Medulla oblongata (tissue), 1 donor: ENCODE data around the gene RAB3C.
"Not testable (repeated sequence)": the region's sequence is repeated elsewhere in the genome, so short reads cannot be mapped to it uniquely, and the experiment has no call there.

Source experiments
- DNase-seq: peaks from one replicate; pipeline ENCODE4 v3.0.0-alpha.2; 2015; ENCODE audit errors: extremely low spot score

Gene RAB3C

DNA sequence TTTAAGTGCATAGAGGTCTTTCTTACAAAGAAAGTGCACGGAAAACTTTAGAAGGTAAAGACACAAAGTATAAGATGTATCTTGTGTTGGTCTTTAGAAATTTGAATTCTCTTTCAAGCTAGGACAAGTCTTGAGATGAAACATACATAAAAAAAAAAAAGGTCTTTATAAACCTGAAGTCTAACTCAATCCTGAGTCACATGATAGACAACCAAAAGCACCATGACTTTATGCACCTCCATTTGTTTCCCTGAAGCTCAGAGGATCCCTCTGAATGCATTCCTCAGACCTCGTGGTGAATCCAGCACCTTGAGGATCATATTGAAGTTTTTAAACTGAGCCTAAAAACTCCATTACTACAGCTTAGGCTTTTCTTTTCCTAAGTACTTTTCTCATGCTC is 91.8 kb downstream of the RAB3C start:
- DNase-seq, result no peak

DNA sequence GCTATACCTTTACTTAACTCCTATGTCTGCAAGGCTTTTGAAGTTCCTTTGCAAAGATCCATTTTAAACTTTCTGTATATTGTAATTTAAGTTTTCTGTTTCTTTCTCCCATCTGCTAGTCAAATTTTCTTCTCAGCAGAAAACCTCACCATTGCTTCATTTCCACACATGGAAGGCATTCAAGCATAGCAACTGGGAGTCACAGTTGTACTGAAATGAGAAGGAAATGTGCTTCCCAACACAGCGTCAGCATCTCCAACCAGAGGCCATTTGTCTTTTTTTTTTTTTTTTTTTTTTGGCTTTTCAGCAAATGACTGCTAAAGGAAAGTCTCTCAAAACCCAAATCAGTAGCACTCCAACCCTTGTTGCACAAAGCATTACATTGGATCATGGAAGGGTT is 92.5 kb downstream of the RAB3C start:
- DNase-seq, result no peak

DNA sequence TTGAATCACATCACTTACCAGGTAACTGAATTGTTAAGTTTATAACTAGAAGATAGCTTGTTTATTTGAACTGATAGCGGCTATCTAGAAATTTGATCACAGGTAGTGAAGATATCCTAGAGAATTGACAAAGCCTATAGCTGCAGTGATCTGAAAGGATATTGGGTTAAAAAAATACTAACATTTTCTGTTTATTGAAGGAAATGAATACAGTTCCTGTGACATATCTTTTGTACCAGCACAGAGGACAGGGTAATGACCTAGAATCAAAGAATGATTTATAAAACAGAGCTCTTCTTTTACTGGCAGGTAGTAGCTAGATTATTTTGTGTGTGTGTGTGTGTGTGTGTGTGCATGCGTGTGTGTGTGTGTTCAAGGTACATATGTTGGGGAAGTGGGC is 94.8 kb downstream of the RAB3C start:
- no peak for DNase-seq

DNA sequence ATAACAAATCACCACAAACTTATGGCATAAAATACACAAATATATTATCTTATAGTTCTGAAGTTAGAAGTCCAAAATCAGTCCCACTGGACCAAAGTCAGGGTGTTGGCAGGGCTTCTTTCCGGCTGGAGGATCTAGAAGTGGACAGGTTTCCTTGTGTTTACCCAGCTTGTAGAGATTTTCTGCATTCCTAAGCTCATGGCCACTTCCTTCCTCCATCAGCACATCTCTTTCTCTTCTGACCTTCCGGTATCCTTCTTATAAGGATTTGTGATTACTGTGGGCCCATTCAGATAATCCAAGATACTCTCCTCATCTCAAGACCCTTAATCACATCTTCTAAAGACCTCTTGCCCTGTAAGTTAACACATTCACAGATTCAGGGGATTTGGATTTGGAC is 97.6 kb downstream of the RAB3C start:
- no peak for DNase-seq

DNA sequence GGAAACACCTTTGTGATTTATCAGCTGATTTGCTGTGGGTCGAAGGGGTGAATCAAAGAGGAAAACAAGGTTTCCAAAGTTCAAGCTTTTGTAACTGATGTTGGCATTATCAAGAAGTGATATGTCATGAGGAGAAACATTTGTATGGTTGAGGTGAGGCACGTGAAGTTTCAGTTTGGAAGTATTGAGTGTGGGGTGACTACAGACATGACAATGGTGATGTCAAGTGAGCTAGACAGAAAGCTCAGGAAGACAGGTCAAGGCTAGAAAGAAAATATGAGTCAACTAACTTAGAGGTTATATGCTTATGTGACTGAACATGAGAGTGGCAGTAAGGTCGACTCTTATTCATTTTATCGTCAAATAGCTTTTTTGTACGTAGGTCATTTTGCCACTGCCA is 99.1 kb downstream of the RAB3C start:
- DNase-seq, result no peak

DNA sequence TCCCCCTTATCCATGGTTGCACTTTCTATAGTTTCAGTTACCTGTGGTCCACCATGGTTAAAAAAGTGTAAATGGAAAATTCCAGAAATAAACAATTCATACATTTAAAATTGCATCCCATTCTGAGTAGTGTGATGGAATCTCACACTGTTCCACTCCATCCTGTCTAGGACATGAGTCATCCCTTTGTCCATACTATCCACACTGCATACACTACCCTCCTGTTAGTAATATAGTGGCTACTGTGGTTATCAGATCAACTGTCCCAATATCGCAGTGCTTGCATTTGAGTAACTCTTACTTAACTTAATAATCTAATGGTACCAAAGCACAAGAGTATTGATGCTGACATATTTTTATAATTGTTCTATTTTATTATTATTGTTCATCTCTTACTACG is 100.7 kb downstream of the RAB3C start:
- no peak for DNase-seq

DNA sequence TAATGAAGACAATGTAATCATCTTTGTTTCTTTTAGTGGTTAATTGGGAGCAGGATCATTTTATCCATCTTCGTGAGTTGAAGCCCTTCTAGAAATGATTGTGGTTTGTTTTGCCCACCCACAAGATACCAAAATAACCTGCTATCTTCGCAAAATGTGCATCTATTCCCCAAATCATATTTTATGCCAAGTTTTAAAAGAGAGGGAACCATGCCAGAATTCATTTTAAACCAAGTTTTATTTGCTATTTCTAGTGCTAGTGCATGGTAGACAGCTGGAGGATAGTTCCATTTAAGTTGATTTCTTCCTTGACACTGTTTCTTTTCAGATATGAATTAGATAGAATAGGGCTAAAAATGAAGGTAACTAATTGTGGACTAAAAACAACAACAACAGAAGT is 104.2 kb downstream of the RAB3C start:
- DNase-seq, result no peak

DNA sequence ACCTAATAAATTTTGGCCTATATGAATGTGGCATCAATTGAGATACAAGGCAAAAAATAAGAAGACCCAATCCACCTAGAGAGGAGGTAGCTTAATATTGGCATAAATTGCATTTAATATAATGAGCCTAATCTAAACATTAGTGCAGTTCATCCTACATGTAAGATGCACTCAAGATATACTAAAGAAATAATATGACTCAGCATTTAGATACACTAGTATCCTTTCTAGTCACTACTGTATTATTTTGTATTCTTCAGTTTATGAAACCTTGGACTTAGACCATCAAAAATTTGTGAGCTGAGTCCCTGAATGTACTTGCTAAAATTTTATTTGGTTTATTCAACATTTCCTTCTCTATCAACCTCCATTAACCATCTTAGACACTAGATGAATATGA is 104.7 kb downstream of the RAB3C start:
- DNase-seq, result no peak

DNA sequence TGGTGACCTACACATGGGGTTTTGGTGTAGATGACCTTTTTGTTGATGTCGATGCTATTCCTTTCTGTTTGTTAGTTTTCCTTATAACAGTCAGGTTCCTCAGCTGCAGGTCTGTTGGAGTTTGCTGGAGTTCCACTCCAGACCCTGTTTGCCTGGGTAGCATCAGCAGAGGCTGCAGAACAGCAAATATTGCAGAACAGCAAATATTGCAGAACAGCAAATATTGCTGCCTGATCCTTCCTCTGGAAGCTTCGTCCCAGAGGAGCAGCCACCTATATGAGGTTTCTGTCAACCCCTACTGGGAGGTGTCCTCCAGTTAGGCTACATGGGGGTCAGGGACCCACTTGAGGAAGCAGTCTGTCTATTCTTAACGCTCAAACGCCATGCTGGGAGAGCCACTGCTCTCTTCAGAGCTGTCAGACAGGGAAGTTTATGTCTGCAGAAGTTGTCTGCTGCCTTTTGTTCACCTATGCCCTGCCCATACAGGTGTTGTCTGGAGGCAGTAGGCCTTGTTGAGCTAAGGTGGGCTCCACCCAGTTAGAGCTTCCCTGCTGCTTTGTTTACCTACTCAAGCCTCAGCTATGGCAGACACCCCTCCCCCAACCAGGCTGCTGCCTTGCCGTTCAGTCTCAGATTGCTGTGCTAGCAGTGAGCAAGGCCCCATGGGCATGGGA is 116.3 kb downstream of the RAB3C start:
- not testable (repeated sequence) for DNase-seq

DNA sequence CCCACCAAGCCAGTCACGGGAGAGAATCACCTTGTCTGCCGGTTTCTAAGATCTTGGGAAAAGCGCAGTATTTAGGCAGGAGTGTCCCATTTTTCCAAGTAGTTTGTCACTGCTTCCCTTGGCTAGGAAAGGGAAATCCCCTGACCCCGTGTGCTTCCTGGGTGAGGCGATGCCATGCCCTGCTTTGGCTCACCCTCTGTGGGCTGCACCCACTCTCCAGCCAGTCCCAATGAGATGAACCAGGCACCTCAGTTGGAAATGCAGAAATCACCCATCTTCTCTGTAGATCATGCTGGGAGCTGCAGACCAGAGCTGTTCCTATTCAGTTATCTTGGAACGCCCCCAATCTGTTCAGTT is 116.9 kb downstream of the RAB3C start:
- DNase-seq, result no peak

DNA sequence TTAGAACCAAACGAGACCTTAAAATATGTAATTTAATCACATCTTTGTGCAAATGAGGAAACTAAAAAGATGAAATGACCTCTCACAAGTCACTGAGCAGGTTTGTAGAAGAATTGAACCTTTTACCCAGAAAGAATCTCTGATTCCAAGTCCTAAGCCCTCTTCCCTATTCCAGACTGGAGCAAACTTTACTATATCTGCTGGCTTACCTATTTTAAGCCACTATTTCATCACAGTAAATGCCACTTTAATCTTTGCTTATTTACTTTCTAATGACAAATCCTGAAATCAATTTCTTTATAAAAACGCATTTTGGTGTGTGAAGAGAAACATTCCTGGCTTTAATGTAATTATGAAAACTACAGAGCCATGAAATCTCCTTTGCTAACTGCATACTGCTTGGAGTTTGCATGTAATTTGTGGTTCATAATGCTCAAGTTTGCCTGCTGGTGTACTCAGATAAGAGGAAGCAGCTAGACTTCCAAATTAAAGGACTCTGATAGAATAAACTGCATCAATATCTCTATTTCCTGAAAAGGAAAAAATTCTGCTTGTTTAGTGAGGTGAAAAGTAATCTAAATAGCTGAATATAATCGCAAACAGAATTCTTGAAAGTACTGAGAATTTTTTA is 121.2 kb downstream of the RAB3C start:
- no peak for DNase-seq

DNA sequence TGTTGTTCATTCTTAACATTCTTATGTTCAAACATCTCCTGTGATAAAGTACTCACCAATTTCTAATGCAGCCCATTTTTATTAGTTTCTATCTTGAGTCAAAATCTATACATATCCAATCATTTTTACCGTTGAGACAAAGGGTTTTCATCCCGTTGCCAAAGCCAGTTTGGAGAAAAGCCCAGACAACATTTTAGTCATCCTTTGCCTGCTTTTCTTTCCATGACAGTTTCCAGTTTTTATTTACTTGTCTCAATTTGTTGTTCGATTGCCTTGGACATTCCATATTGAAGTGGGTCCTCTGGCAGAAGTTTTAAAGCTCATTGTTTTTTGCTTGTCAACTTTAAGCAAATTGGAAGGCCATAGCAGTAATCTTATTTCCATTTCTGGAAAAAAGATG is 123.9 kb downstream of the RAB3C start:
- no peak for DNase-seq

DNA sequence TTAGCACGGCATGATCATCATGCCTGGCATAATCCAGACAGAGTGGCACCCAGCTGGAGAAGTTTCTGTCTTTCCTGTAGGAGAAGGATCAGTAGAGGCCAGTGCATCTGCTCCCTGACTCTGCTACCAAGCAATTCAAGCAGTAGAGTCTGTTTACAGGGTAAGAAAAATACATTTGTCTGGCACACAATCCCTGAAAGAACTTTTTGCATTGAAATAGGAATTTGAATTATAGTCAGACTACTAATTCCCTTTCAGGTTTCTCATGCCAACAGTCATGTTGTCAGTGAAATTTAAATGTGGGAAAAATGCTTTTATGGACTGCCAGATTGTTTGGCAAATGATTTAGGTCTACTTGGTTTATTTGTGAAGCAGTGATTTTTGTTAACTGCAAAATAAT is 125.6 kb downstream of the RAB3C start:
- DNase-seq, result no peak

DNA sequence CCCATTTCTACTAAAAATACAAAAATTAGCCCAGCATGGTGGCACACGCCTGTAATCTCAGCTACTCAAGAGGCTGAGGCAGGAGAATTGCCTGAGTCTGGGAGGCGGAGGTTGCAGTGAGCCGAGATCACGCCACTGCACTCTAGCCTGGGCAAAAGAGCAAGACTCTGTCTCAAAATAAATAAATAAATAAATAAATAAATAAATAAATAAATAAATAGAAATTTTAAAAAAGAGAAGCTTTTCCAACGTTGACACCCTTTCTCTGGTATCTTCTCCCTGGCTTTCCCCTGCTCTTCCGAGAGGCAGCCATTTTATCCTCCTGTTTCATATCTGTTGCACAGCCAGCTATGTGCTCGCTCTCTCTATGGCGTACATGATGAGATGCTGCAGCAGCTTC is 127.5 kb downstream of the RAB3C start:
- not testable (repeated sequence) for DNase-seq

DNA sequence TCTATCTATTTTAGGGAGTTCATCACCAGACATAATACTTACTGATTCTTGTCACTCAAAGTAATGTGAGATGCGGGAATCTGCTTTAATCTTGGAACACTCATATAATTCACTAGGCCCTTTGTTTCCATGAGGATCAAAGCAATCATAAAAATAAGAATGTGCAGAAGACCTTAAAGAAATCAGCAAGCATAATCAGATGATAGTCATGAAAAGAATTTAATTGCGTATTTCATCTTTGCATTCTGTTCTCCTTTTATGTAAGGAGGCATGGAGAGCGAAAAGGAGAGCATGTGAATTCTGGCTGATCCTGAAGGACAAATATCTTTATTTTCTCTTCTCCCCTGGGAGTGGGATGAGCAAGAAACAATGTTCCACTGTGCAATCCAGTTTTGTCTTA is 128.0 kb downstream of the RAB3C start:
- DNase-seq, result no peak

DNA sequence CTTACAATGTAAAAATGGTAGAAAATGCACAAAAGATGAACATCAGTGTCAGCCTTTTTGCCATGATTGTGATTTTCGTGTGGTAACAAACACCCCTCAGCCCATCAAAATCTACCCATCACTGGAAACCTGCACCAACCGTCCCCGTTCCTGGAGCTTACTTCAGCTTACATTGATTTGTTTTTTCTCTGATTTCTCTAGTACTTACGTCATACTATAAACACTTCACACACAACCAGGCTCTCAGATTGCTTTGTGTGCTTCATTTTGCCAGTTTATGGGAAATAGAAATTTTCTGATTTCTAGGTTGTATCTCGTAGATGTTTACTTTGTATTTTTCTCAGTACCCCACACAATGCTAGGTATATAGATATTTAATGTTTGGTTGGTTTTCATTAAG is 129.1 kb downstream of the RAB3C start:
- no peak for DNase-seq

DNA sequence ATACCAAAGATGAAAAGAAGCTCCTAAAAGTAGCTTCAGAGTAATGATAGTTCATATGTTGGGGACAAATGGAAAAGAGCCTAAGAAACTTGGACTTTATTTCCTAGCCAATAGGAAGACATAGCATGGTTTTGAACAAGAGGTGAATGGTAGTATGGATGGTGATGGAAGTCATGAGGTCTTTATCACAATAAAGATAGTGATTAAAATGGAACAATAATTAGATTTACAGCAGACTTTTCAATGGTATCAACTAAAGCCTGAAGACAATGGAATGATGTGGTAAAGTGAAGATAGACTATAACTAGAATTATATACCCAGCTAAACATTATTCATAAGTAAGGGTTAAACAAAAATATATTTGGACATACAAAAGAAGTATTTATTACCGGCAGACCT is 131.2 kb downstream of the RAB3C start:
- DNase-seq, result no peak

DNA sequence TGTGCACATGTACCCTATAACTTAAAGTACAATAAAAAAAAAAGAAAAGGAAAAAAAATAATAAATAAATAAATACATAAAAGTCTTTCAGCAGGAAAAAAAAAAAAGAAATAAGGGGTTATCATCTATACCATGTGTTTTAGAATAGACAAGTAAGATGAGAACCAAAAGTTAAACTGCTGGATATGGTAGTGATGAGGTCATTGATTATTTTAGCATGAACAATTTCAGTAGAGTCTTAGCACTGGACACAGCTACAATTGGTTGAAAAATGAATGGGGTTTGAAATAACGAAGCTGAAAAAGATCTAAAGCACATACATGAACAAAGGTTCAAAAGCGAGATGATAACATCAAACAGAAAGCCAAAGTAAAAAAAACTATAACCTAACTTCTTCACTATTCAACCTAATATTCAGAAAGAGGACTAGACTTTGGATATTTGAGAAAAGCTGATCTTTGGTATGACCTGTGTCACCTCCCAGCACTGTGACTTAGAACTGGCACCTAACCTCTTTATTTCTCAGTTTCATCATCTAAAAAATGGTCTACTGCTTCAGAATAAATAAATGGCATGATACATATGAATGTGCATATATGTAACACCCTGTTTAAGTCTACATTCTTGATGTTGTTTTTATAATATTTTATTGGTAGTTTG is 133.3 kb downstream of the RAB3C start:
- no peak for DNase-seq

DNA sequence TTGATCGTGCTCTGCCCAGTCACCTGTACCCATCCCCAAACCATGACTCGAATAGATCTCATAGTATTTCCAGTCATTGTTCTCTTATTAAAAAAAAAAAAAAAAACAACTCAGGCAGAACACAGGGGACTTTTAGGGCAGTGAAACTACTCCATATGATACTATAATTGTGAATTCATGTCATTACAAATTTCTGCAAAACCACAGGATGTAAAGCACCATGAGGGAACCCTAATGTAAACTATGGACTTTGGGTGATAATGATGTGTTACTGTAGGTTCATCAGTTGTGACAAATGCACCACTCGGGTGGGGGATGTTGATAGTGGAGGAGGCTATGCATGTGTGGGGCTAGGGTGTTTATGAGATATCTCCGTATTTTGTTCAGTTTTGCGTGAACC is 133.8 kb downstream of the RAB3C start:
- DNase-seq, result no peak

DNA sequence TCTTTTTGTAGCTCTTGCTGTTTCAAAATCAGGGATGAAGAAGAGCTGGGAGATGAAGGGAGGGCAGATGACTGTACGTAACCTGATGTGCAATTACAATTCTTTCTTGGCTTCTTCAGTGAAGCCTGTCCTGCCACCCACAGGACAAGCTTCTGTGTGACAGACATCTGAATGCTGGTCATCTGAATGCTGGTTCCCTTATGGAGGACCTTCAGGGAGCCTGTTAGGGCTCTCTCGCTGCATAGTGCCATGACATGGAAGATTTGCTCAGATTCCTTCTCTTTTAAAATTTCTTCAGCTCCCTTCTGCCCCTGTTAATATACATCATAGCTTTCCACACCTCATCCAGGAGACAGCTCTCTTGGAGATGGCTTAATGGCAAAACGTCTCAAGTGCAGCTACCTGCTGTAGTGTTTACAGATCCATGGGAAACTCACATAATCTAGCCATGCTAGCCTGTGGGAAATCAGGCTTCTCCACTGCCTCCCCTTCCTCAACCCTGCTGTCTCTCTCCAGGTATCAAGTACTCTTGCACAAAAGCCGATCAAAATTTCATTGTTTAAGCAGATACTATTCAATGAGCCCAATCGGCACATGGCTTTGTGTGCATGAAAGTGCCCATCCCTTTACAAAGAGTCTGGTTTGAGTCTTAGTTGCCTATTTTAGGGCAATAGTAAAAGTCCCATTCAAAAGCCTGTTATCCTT is 134.6 kb downstream of the RAB3C start:
- no peak for DNase-seq

DNA sequence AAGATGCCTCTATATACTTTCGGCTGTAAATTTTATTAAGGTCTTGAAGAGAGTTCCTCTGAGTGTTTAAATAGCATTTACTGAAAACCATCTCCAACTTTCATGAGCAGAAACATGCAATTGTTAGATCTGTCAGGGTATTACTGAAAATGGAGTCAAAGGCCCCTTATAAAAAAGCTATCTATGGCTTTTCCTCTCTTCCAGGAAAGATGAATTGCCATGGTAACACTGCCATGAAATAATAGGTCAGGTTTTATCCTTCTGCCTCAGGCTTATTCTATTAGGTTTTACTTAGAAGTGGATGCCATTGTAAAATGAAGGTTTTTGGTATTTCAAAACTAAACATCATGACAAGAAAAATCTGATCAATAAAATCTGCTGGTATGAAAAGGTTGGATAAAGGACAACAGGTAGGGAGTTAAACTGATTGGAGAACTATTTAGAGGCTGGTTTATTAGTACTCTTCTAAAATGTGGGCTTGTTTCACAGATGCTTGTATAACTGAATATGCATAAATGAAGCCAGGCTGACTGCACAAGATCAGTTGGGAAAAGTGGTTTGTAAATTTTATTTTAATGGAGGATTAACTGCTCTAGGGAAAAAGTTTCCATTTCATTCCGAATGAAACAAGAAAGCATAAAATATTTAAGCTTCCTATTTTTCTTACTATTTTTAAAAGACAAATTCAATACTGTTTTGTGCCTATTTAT is 135.5 kb downstream of the RAB3C start:
- DNase-seq, result no peak

DNA sequence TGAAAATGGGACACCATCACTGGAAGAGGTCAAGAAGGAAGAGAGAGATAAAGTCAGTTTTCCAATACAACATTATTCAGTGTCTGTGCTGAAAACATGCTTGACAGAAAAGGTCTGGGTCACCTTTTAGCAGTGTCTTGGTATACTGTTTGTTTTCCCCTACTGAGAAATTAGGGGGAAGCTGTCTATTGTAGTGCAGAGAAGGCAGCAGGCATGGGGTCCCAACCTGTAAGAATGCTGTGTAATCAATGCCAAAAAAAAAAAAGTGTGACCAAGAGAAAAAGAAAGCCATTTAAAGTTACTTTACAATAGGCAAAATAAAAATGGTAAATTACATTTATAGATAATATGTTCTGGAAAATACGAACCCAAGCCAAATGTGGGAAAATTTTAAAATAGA is 139.3 kb downstream of the RAB3C start:
- DNase-seq, result no peak
